HCT116 (cell line): ENCODE measurements around the gene THOC1. TPM values are rescaled to one million over a fixed set of nuclear protein-coding genes. Genes with fewer than 3 reads are reported as not detected.

Experiments used
- ATAC-seq: fragments of 200-7000 bp; cut with Tn5 transposase; 2 replicates; pipeline ENCODE4 v1.9.1; 2020; ENCODE audit warnings: mild to moderate bottlenecking, moderate library complexity
- BruUV-seq: library from RNA; stranded (reverse); fragments of 400-500 nt; replicated peaks from 2 replicates; lab custom pipeline; 2021; lab: Mats Ljungman, UMichigan
- CTCF ChIA-PET: fragments of 300-600 bp; sonication (Branson Sonifier 250); formaldehyde crosslinking; loops from one replicate; lab custom pipeline; 2021; ENCODE audit warnings: antibody characterized with exemption; lab: Charles Lee
- POLR2A ChIA-PET: fragments of 300-600, 350-600 bp; sonication (Branson Sonifier 250); formaldehyde crosslinking; loops from one replicate; lab custom pipeline; 2021; ENCODE audit warnings: antibody characterized with exemption; lab: Charles Lee
- RAD21 ChIA-PET, 2 experiments: fragments of 300-600 bp; sonication (Branson Sonifier 250); formaldehyde crosslinking; loops; one replicate each; lab custom pipeline; 2023; ENCODE audit warnings: low total read pairs in 2 of 2; ENCODE audit not compliant: uncharacterized antibody in 2 of 2, unreplicated experiment in 2 of 2, low non-redundant PET in 1 of 2; lab: Charles Lee
- DNase-seq: peaks from one replicate; pipeline ENCODE4 v3.0.0-alpha.2; 2010; ENCODE audit warnings: low read depth, low spot score
- H2AFZ ChIP-seq: fragments of 200-600 bp; shearing (Covaris generic), sonication (generic); 2 replicates; pipeline ENCODE4 v1.6.1; 2017; ENCODE audit warnings: low read depth, mixed run types, mixed read lengths, antibody characterized with exemption, low read length; ENCODE audit not compliant: poor library complexity, severe bottlenecking
- H3K27ac ChIP-seq: 2 replicates; pipeline ENCODE4 v1.5.1; 2012; ENCODE audit warnings: low read depth, low read length
- H3K27me3 ChIP-seq: fragments of 200-600 bp; sonication (generic); 2 replicates; pipeline ENCODE4 v1.6.1; 2016; ENCODE audit warnings: mixed run types, low read length, mixed read lengths; ENCODE audit not compliant: insufficient read depth
- H3K36me3 ChIP-seq, 2 experiments: fragments of 200-500 bp in 1 of 2; fragments of 200-600 bp in 1 of 2; sonication (Bioruptor generic) in 1 of 2; sonication (generic) in 1 of 2; 2 replicates each; pipeline versions ENCODE4 v1.5.1 to v1.6.1; 2014 to 2016; ENCODE audit warnings: low read length in 2 of 2, inconsistent platforms in 1 of 2, mixed read lengths in 1 of 2, mixed run types in 1 of 2; ENCODE audit not compliant: insufficient read depth in 2 of 2, control insufficient read depth in 1 of 2
- H3K4me1 ChIP-seq, 2 experiments: fragments of 200-600 bp in 1 of 2; sonication (generic) in 1 of 2; 2 replicates each; pipeline versions ENCODE4 v1.5.1 to v1.6.1; 2012 to 2017; ENCODE audit warnings: low read length in 2 of 2, inconsistent platforms in 1 of 2, mild to moderate bottlenecking in 1 of 2, mixed read lengths in 1 of 2, mixed run types in 1 of 2, moderate library complexity in 1 of 2; ENCODE audit not compliant: insufficient read depth in 2 of 2, control insufficient read depth in 1 of 2
- H3K4me2 ChIP-seq: fragments of 200-600 bp; sonication (generic); 2 replicates; pipeline ENCODE4 v1.6.1; 2017; ENCODE audit warnings: mixed run types, low read length, mixed read lengths
- H3K4me3 ChIP-seq, 2 experiments: fragments of 200-600 bp in 1 of 2; sonication (generic) in 1 of 2; replicated peaks in 1 of 2; 2 replicates each; pipeline ENCODE4 v1.5.1; 2011 to 2016; ENCODE audit warnings: low read length in 2 of 2, control low read depth in 1 of 2, low read depth in 1 of 2, mild to moderate bottlenecking in 1 of 2, mixed read lengths in 1 of 2, mixed run types in 1 of 2
- H3K79me2 ChIP-seq: fragments of 200-600 bp; sonication (generic); 2 replicates; pipeline ENCODE4 v1.6.1; 2017; ENCODE audit warnings: mild to moderate bottlenecking, mixed run types, low read length, moderate library complexity, mixed read lengths; ENCODE audit not compliant: insufficient read depth
- H3K9ac ChIP-seq: fragments of 200-600 bp; sonication (generic); 2 replicates; pipeline ENCODE4 v1.6.1; 2016; ENCODE audit warnings: low read length, mixed read lengths
- H3K9me2 ChIP-seq: fragments of 200-600 bp; sonication (generic), shearing (Covaris generic); 2 replicates; pipeline ENCODE4 v1.6.1; 2017; ENCODE audit warnings: mixed run types, mild to moderate bottlenecking, moderate library complexity; ENCODE audit not compliant: insufficient read depth
- H3K9me3 ChIP-seq, 2 experiments: fragments of 200-500 bp in 1 of 2; fragments of 200-600 bp in 1 of 2; sonication (Bioruptor generic) in 1 of 2; sonication (generic) in 1 of 2; 2 replicates each; pipeline ENCODE4 v1.6.1; 2014 to 2017; ENCODE audit warnings: low read length in 2 of 2, mixed read lengths in 2 of 2, inconsistent platforms in 1 of 2, low read depth in 1 of 2, mild to moderate bottlenecking in 1 of 2, mixed run types in 1 of 2, moderate library complexity in 1 of 2; ENCODE audit not compliant: control insufficient read depth in 1 of 2, insufficient read depth in 1 of 2
- H4K20me1 ChIP-seq: fragments of 200-600 bp; sonication (generic), shearing (Covaris generic); 2 replicates; pipeline ENCODE4 v1.6.1; 2017; ENCODE audit warnings: mixed run types, mild to moderate bottlenecking, moderate library complexity; ENCODE audit not compliant: insufficient read depth
- ATF3 ChIP-seq: IDR thresholded peaks from 2 replicates; pipeline ENCODE4 v1.6.1; 2012
- CBX3 ChIP-seq: IDR thresholded peaks from 2 replicates; pipeline ENCODE4 v1.6.1; 2012; ENCODE audit warnings: low read depth
- CEBPB ChIP-seq: IDR thresholded peaks from 2 replicates; pipeline ENCODE4 v1.6.1; 2012; ENCODE audit warnings: low read depth
- CTCF ChIP-seq, 3 experiments: fragments of 200-600 bp in 1 of 3; sonication (generic) in 1 of 3; IDR thresholded peaks in 2 of 3; conservative IDR thresholded peaks in 1 of 3; 2 replicates each; pipeline ENCODE4 v1.5.1; 2012 to 2017; ENCODE audit warnings: low read depth in 2 of 3, low read length in 2 of 3, antibody characterized with exemption in 1 of 3, borderline replicate concordance in 1 of 3, control low read depth in 1 of 3, mild to moderate bottlenecking in 1 of 3, mixed read lengths in 1 of 3, mixed run types in 1 of 3, moderate library complexity in 1 of 3; ENCODE audit not compliant: insufficient read depth in 1 of 3
- EGR1 ChIP-seq: IDR thresholded peaks from 2 replicates; pipeline ENCODE4 v1.6.1; 2012; ENCODE audit warnings: low read depth
- ELF1 ChIP-seq: IDR thresholded peaks from 2 replicates; pipeline ENCODE4 v1.6.1; 2012; ENCODE audit warnings: low read depth, borderline replicate concordance
- EZH2 ChIP-seq: fragments of 200-600 bp; sonication (generic); IDR thresholded peaks from 2 replicates; pipeline ENCODE4 v1.6.1; 2017; ENCODE audit warnings: antibody characterized with exemption, mixed run types
- EZH2phosphoT487 ChIP-seq: fragments of 200-600 bp; IDR thresholded peaks from 2 replicates; pipeline ENCODE4 v1.6.1; 2018; ENCODE audit warnings: antibody characterized with exemption, borderline replicate concordance
- FOSL1 ChIP-seq: IDR thresholded peaks from 2 replicates; pipeline ENCODE4 v1.6.1; 2012; ENCODE audit warnings: low read depth
- JUND ChIP-seq: IDR thresholded peaks from 2 replicates; pipeline ENCODE4 v1.6.1; 2012
- MAX ChIP-seq: IDR thresholded peaks from 2 replicates; pipeline ENCODE4 v1.6.1; 2012
- POLR2A ChIP-seq: IDR thresholded peaks from 2 replicates; pipeline ENCODE4 v1.7.0; 2011; ENCODE audit warnings: borderline replicate concordance; ENCODE audit not compliant: insufficient read depth, insufficient read length; ENCODE audit errors: extremely low read depth
- POLR2AphosphoS5 ChIP-seq: IDR thresholded peaks from 2 replicates; pipeline ENCODE4 v1.6.1; 2011; ENCODE audit warnings: mild to moderate bottlenecking, low read depth, low read length, moderate library complexity
- RAD21 ChIP-seq: IDR thresholded peaks from 2 replicates; pipeline ENCODE4 v1.6.1; 2012; ENCODE audit warnings: low read depth, mild to moderate bottlenecking
- REST ChIP-seq: IDR thresholded peaks from 2 replicates; pipeline ENCODE4 v1.6.1; 2012; ENCODE audit warnings: low read depth
- SIN3A ChIP-seq: IDR thresholded peaks from 2 replicates; pipeline ENCODE4 v1.6.1; 2012; ENCODE audit warnings: low read depth
- SP1 ChIP-seq: IDR thresholded peaks from 2 replicates; pipeline ENCODE4 v1.6.1; 2012; ENCODE audit warnings: low read depth
- SRF ChIP-seq: IDR thresholded peaks from 2 replicates; pipeline ENCODE4 v1.6.1; 2012; ENCODE audit warnings: low read depth
- TCF7L2 ChIP-seq: IDR thresholded peaks from 2 replicates; pipeline ENCODE4 v1.7.0; 2011; ENCODE audit warnings: borderline replicate concordance, inconsistent platforms; ENCODE audit not compliant: insufficient read depth, insufficient read length; ENCODE audit errors: extremely low read depth
- ZFX ChIP-seq: fragments of 450-650 bp; IDR thresholded peaks from 2 replicates; pipeline ENCODE4 v1.6.1; 2017
- intact Hi-C: fragments of 100-400 bp; cut with micrococcal nuclease; formaldehyde crosslinking; loops from 2 replicates; pipeline ENCODE4 v1.10.0; 2022
- total RNA-seq: library from RNA; stranded (reverse); gene quantifications from one replicate; pipeline ENCODE4 v1.2.1, GENCODE V29; 2021; ENCODE audit not compliant: unreplicated experiment

Gene THOC1
- total RNA-seq, 1 experiment from 2014 or later, result 26.0 TPM

- TF ChIP-seq CTCF (IDR thresholded peaks at IDR 0.05 in 2 of 3, conservative IDR thresholded peaks at IDR 0.05 in 1 of 3; ENCODE audit: borderline replicate concordance in 1 of 3, insufficient read depth in 1 of 3, low read depth in 2 of 3, low read length in 2 of 3) (no peak), SP1 (no peak), ZFX (no peak), EZH2 (no peak), EGR1 (no peak), TCF7L2 (no peak), RAD21 (no peak)
Observed at GRCh38 chr18:227902-228301, 39.9 kb downstream of the THOC1 start (continued).

- Histone ChIP-seq H3K9ac (no peak overlapping the region), H3K9me2 (no peaks in the 10 kb centered on the region), H3K4me3 (no peak overlapping the region), H3K36me3 (no peaks in the 10 kb centered on the region; a peak in 1 of 4 replicates), H4K20me1 (no peaks in the 10 kb centered on the region), H3K4me2 (no peak overlapping the region), H3K27me3 (no peaks in the 10 kb centered on the region), H3K4me1 (no peaks in the 10 kb centered on the region), H2AFZ (no peak overlapping the region), H3K27ac (no peak overlapping the region), H3K9me3 (no peaks in the 10 kb centered on the region), H3K79me2 (no peaks in the 10 kb centered on the region)
- DNase-seq (no peak), ATAC-seq (no peak)
- POLR2A ChIA-PET, result no interaction called here
- intact Hi-C loops, result no loop called here
- no TSS peak for BruUV-seq
- no peak for TF ChIP-seq RAD21
- no peak for TF ChIP-seq JUND
- TF ChIP-seq EGR1, result no peak
- TF ChIP-seq CBX3, result no peak
- TF ChIP-seq TCF7L2, result no peak
- TF ChIP-seq SIN3A, result no peak
- no peak for TF ChIP-seq ELF1
- TF ChIP-seq POLR2A, result no peak
- TF ChIP-seq CEBPB, result no peak
- TF ChIP-seq ZFX, result no peak
- TF ChIP-seq FOSL1, result no peak
- no peak for TF ChIP-seq SRF
- TF ChIP-seq ATF3, result no peak
- TF ChIP-seq EZH2phosphoT487, result no peak
- no peak for TF ChIP-seq POLR2AphosphoS5
- TF ChIP-seq MAX, result no peak
- TF ChIP-seq REST, result no peak
- no peak for TF ChIP-seq EZH2
- CTCF ChIA-PET, result no interaction called here
- RAD21 ChIA-PET, result no interaction called here
Observed at GRCh38 chr18:227374-227773, 40.5 kb downstream of the THOC1 start.
